Esophagus squamous epithelium (tissue), 4 donors: ENCODE data around the gene TMEM271.

Experiments used
- CTCF ChIP-seq, 6 experiments: fragments of 450-650 bp in 4 of 6; fragments of 200-600 bp in 2 of 6; sonication (generic) in 2 of 6; IDR thresholded peaks; one replicate each; pipeline ENCODE4 v1.5.1; 2016 to 2019; ENCODE audit warnings: antibody characterized with exemption in 6 of 6, mild to moderate bottlenecking in 4 of 6, moderate library complexity in 4 of 6
- POLR2A ChIP-seq, 4 donors: fragments of 450-650 bp; IDR thresholded peaks; one replicate each; pipeline ENCODE4 v1.6.1; 2017; ENCODE audit warnings: antibody characterized with exemption in 4 of 4, mild to moderate bottlenecking in 4 of 4, moderate library complexity in 3 of 4

DNA sequence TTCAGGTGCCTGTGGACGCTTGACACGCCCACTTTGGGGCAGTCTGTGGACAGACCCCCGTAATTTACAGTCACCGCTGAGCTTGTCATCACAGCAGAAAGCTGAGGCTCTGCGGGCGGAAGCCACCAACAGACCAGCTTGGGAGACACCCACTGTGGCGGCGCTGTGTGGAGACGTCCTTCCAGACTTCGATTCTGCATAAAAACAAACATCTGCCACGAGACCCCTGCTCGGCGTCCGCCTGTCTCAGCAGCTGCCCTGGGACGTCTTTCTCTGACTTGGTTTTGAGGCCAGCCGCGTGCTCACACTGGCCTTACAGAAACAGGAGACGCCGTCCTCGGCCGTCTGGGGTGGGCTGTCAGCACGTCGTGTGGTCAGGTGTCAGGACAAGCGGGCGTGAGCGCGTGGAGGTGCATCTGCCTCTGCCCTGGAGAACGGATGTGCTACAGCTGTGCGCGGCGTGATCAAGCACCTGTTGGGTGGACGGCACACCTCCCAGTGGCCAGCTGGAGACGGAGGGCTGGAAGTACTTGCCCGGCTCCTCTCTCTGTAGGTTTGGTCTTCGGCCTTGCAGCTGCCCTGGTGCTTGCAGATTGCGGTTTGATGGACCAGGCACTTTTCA is 39.6 kb downstream of the TMEM271 start:
- TF ChIP-seq CTCF (IDR thresholded peaks at IDR 0.05), result no peak
- no peak for TF ChIP-seq POLR2A (IDR thresholded peaks at IDR 0.05)
